Heart left ventricle (tissue), 16 donors: ENCODE results near the gene ZBTB4. TPM values are rescaled to one million over a fixed set of nuclear protein-coding genes. Genes with fewer than 3 reads are reported as not detected.

ENCODE experiments used
- ATAC-seq, 4 donors: fragments of 200-7000 bp; cut with Tn5 transposase; one replicate each; pipeline ENCODE4 v1.9.1; 2020 to 2022; ENCODE audit warnings: moderate library complexity in 4 of 4, mild to moderate bottlenecking in 3 of 4, moderate number of reproducible peaks in 1 of 4
- DNase-seq, 5 donors: peaks; one replicate each; pipeline ENCODE4 v3.0.0-alpha.2; 2020
- H3K27ac ChIP-seq, 12 donors: fragments of 200-600 bp; sonication (generic) in 4 of 12; one replicate each; pipeline versions ENCODE4 v1.5.0 to v1.8.0; 2016 to 2022; ENCODE audit warnings: mild to moderate bottlenecking in 2 of 12
- H3K27me3 ChIP-seq, 9 donors: fragments of 200-600 bp; sonication (generic) in 2 of 9; one replicate each; pipeline versions ENCODE4 v1.5.1 to v1.8.0; 2016 to 2022; ENCODE audit warnings: mild to moderate bottlenecking in 3 of 9
- H3K36me3 ChIP-seq, 9 donors: fragments of 200-600 bp; sonication (generic) in 2 of 9; one replicate each; pipeline versions ENCODE4 v1.5.0 to v1.8.0; 2018 to 2022; ENCODE audit warnings: mild to moderate bottlenecking in 2 of 9
- H3K4me1 ChIP-seq, 12 donors: fragments of 200-600 bp; sonication (generic) in 4 of 12; one replicate each; pipeline versions ENCODE4 v1.5.0 to v1.8.0; 2016 to 2022; ENCODE audit warnings: mild to moderate bottlenecking in 3 of 12
- H3K4me3 ChIP-seq, 12 donors: fragments of 200-600 bp; sonication (generic) in 4 of 12; one replicate each; pipeline versions ENCODE4 v1.5.0 to v1.8.0; 2017 to 2022; ENCODE audit warnings: mild to moderate bottlenecking in 9 of 12, moderate library complexity in 4 of 12
- H3K9me3 ChIP-seq, 12 donors: fragments of 200-600 bp; sonication (generic) in 4 of 12; one replicate each; pipeline versions ENCODE4 v1.5.0 to v1.8.0; 2016 to 2022; ENCODE audit warnings: mild to moderate bottlenecking in 1 of 12
- CTCF ChIP-seq, 12 donors: fragments of 200-600 bp; sonication (generic) in 4 of 12; IDR thresholded peaks; one replicate each; pipeline versions ENCODE4 v1.5.0 to v1.8.0; 2018 to 2022; ENCODE audit warnings: antibody characterized with exemption in 12 of 12, mild to moderate bottlenecking in 5 of 12
- POLR2A ChIP-seq, 2 donors: fragments of 450-650 bp; IDR thresholded peaks; one replicate each; pipeline ENCODE4 v1.6.1; 2017; ENCODE audit warnings: antibody characterized with exemption in 2 of 2, mild to moderate bottlenecking in 2 of 2, moderate library complexity in 2 of 2
- WGBS, 4 donors: extraction: QIAGEN DNeasy Blood & Tissue Kit in 2 of 4; methylation state at CpG; one replicate each; pipeline versions ENCODE4 v1.1.5 to v1.1.7; 2013 to 2018; 5-methylcytosine and 5-hydroxymethylcytosine counted together
- intact Hi-C, 10 donors: fragments of 100-400 bp; cut with DNase I; formaldehyde crosslinking; loops; one replicate each; pipeline versions ENCODE4 v1.11.1 to v1.14.2; 2022
- polyA plus RNA-seq, 2 donors: library from polyadenylated mRNA; stranded (reverse); fragments of 200-250 nt; gene quantifications; one replicate each; pipeline ENCODE4 v1.2.3, GENCODE V29; 2013
- total RNA-seq, 9 donors: library from RNA; depleted of rRNA in 2 of 9; stranded (reverse); fragments of >200 nt in 2 of 9; fragmentation: NEBNext Ultra II Directional in 3 of 9; extraction: Animal tissue kit (Norgen Biotek cat#: 25700) in 3 of 9; gene quantifications; one replicate each; pipeline versions ENCODE4 v1.1.0 to v1.2.4, GENCODE V29; 2016 to 2023
- donor health status: ischemic (EF 13 %, LVEDD 7.1; RV severe dilation, severe dysfunction).
- donor health status: healthy with polysubstance abuse.
- donor health status: DM: no; HTN: yes; CAD: no.
- donor health status: DM: no; HTN: no; CAD: no.
- donor health status: ischemic (EF 25% LVEDD 6.9; RV normal size, moderate dysfunction).
- donor health status: ischemic (EF 25% LVEDD 5.7; RV mildly dilated, moderate dysfunction).
- donor health status: healthy.
- donor health status: DM: yes; HTN: yes; CAD: no.
- donor health status: ischemic (EF 35%, LVEDD 5.7; RV mildly dilated, moderate dysfunction).
- donor health status: nonischemic (EF 11% LVEDD 7.7; RV severe dilation, severe dysfunction).
- donor health status: DM: yes; HTN: yes; CAD: no.
- donor health status: PGD.
- donor health status: ischemic (EF 29% LVEDD 5.4; RV normal size, mild dysfunction).
- donor health status: nonischemic (EF 23%, LVEDD 6.1; RV moderate dilation, normal function).

ZBTB4 gene
- total and polyA plus RNA-seq, 11 donors, result 29.3 to 77.2 (median 58.9) TPM

- H3K27ac ChIP-seq, result peak overlapping the region in 7 of 12 donors; percentile 15 to 66 (median 38)
- peak overlapping the region; percentile 2 to 59 (median 50) for H3K4me3 ChIP-seq
- intact Hi-C loops, result loop anchor here in 4 of 10 donors (5.0 to 10.0 kb wide), 2 partner anchors 37 to 405 kb away; partner anchors contain the start of gene ZBTB4 (in 3 of the 4)
- no peak for TF ChIP-seq CTCF (IDR thresholded peaks at IDR 0.05)
- no peak for TF ChIP-seq POLR2A (IDR thresholded peaks at IDR 0.05)
- no peaks in the 10 kb centered on the region for H3K36me3 ChIP-seq
- H3K4me1 ChIP-seq, result peaks cover 4 to 66% (median 47%) of the 10 kb centered on the region in 12 donors
- DNase-seq (peak; percentile 54 to 82 (median 72)), ATAC-seq (peak in 2 of 4 donors; percentile 5 to 9)
- peaks cover 0 to 51% (median 8%) of the 10 kb centered on the region in 9 donors for H3K27me3 ChIP-seq
- no peaks in the 10 kb centered on the region for H3K9me3 ChIP-seq
- 3 to 10% (median 7%) methylated on average over 22 to 46 of the region's 46 CpGs for WGBS, 4 donors
Measured at GRCh38 chr17:7440113-7440833, 39.2 kb downstream of the ZBTB4 start.

- H3K9me3 ChIP-seq, result no peaks in the 10 kb centered on the region
- H3K27me3 ChIP-seq, result peaks cover 0 to 44% (median 8%) of the 10 kb centered on the region in 9 donors
- no peaks in the 10 kb centered on the region for H3K36me3 ChIP-seq
- intact Hi-C loops, result loop anchor here in 9 of 10 donors (5.0 to 10.0 kb wide), 11 partner anchors 37 to 405 kb away; partner anchors contain the start of genes TMEM95 (in 5 of the 9), POLR2A (in 3 of the 9), SLC35G6 (in 3 of the 9) and ZBTB4 (in 3 of the 9)
- ATAC-seq, result no peak
- H3K27ac ChIP-seq, result peak within 1 kb of the TSS in 8 of 12 donors; percentile 32 to 71 (median 48)
- peak within 1 kb of the TSS; percentile 2 to 75 (median 50) for H3K4me3 ChIP-seq
- peaks cover 4 to 64% (median 45%) of the 10 kb centered on the region in 12 donors for H3K4me1 ChIP-seq
- peak in 1 of 5 donors; percentile 29 for DNase-seq
- TF ChIP-seq POLR2A (IDR thresholded peaks at IDR 0.05) (no peak), CTCF (IDR thresholded peaks at IDR 0.05) (no peak)
- 4 to 7% (median 4%) methylated on average over 19 to 50 of the region's 50 CpGs for WGBS, 4 donors
Measured at GRCh38 chr17:7439462-7440112, 39.8 kb downstream of the ZBTB4 start, which contains the start of gene FGF11. FGF11 (plus strand) TSS chr17:7439512; CDS start chr17:7439621, 109 bp downstream.

- ATAC-seq (no peak), DNase-seq (no peak)
- H3K4me1 ChIP-seq, result peaks cover 4 to 63% (median 45%) of the 10 kb centered on the region in 12 donors
- H3K4me3 ChIP-seq, result peak overlapping the region in 10 of 12 donors; percentile 29 to 75 (median 53)
- peaks cover 0 to 44% (median 8%) of the 10 kb centered on the region in 9 donors for H3K27me3 ChIP-seq
- H3K36me3 ChIP-seq, result no peaks in the 10 kb centered on the region
- H3K27ac ChIP-seq, result peak overlapping the region in 4 of 12 donors; percentile 43 to 71 (median 50)
- WGBS, 4 donors, result 58 to 64% (median 59%) methylated on average over 11 of the region's 11 CpGs
- intact Hi-C loops, result loop anchor here in 7 of 10 donors (1.0 to 10.0 kb wide), 10 partner anchors 37 to 248 kb away; partner anchors contain the start of genes TMEM95 (in 5 of the 7), POLR2A (in 3 of the 7), SLC35G6 (in 3 of the 7) and KCTD11 (in 2 of the 7)
- no peaks in the 10 kb centered on the region for H3K9me3 ChIP-seq
- TF ChIP-seq POLR2A (IDR thresholded peaks at IDR 0.05) (no peak), CTCF (IDR thresholded peaks at IDR 0.05) (no peak)
Measured at GRCh38 chr17:7438656-7439460, 40.6 kb downstream of the ZBTB4 start.
